B cell (primary cell): ENCODE data around the gene DCDC2C. TPM values are rescaled to one million over a fixed set of nuclear protein-coding genes. Genes with fewer than 3 reads are reported as not detected.

Experiments
- ATAC-seq: fragments of 200-7000 bp; cut with Tn5 transposase; one replicate; pipeline ENCODE4 v1.10.0; 2021; ENCODE audit warnings: low read depth, mild to moderate bottlenecking, moderate number of reproducible peaks, moderate library complexity
- CTCF ChIA-PET: fragments of 350-600 bp; sonication (Branson Sonifier 250); formaldehyde crosslinking; loops from one replicate; lab custom pipeline; 2021; ENCODE audit warnings: antibody characterized with exemption, inconsistent platforms; lab: Charles Lee
- POLR2A ChIA-PET: fragments of 350-600 bp; sonication (Branson Sonifier 250); formaldehyde crosslinking; loops from one replicate; lab custom pipeline; 2021; ENCODE audit warnings: antibody characterized with exemption; lab: Charles Lee
- DNase-seq: peaks from one replicate; pipeline ENCODE4 v3.0.0; 2013
- H2AFZ ChIP-seq: 2 replicates; pipeline ENCODE4 v1.6.1; 2012; ENCODE audit warnings: mild to moderate bottlenecking, low read depth, low read length; ENCODE audit not compliant: insufficient read depth, poor library complexity, severe bottlenecking
- H3K27ac ChIP-seq, 2 donors: 1 replicate in 1 of 2; 2 replicates in 1 of 2; pipeline ENCODE4 v1.5.1; 2012 to 2013; ENCODE audit warnings: low read length in 2 of 2, mild to moderate bottlenecking in 2 of 2, moderate library complexity in 1 of 2
- H3K27me3 ChIP-seq, 4 experiments: fragments of 200-600 bp in 1 of 4; sonication (generic) in 1 of 4; replicated peaks in 1 of 4; 1 replicate in 2 of 4; 2 replicates in 2 of 4; pipeline versions ENCODE4 v1.6.1 to v1.7.0; 2013 to 2016; ENCODE audit warnings: low read length in 3 of 4, mild to moderate bottlenecking in 2 of 4, mixed read lengths in 1 of 4, moderate library complexity in 1 of 4; ENCODE audit not compliant: insufficient read depth in 4 of 4, control insufficient read depth in 3 of 4; ENCODE audit errors: control extremely low read depth in 1 of 4
- H3K36me3 ChIP-seq, 2 experiments: replicated peaks in 1 of 2; 1 replicate in 1 of 2; 2 replicates in 1 of 2; pipeline versions ENCODE4 v1.6.1 to v1.7.1; 2013; ENCODE audit warnings: low read length in 1 of 2; ENCODE audit not compliant: insufficient read depth in 2 of 2, control insufficient read depth in 1 of 2; ENCODE audit errors: control extremely low read depth in 1 of 2, extremely low read depth in 1 of 2
- H3K4me1 ChIP-seq, 2 donors: fragments of 200-600 bp in 1 of 2; sonication (generic) in 1 of 2; 1 replicate in 1 of 2; 2 replicates in 1 of 2; pipeline versions ENCODE4 v1.5.1 to v1.6.1; 2013 to 2017; ENCODE audit warnings: low read length in 2 of 2; ENCODE audit not compliant: control insufficient read depth in 2 of 2, insufficient read depth in 2 of 2
- H3K4me2 ChIP-seq: replicated peaks from 2 replicates; pipeline ENCODE3; 2012; ENCODE audit warnings: mild to moderate bottlenecking, low read depth, low read length; ENCODE audit not compliant: poor library complexity, severe bottlenecking
- H3K4me3 ChIP-seq, 5 experiments: fragments of 200-600 bp in 1 of 5; sonication (generic) in 1 of 5; 1 replicate in 3 of 5; 2 replicates in 2 of 5; pipeline versions ENCODE4 v1.5.1 to v1.7.0; 2011 to 2016; ENCODE audit warnings: low read length in 4 of 5, mild to moderate bottlenecking in 4 of 5, low read depth in 2 of 5, control low read depth in 1 of 5, moderate library complexity in 1 of 5; ENCODE audit not compliant: insufficient read depth in 1 of 5; ENCODE audit errors: control extremely low read depth in 1 of 5, extremely low read depth in 1 of 5
- H3K79me2 ChIP-seq: fragments of 200-600 bp; sonication (generic); one replicate; pipeline ENCODE4 v1.6.0; 2016; ENCODE audit warnings: low read length; ENCODE audit not compliant: control insufficient read depth, insufficient read depth
- H3K9ac ChIP-seq: fragments of 200-600 bp; sonication (generic); 2 replicates; pipeline ENCODE4 v1.6.1; 2017; ENCODE audit warnings: mild to moderate bottlenecking, low read length, moderate library complexity
- H3K9me3 ChIP-seq, 3 donors: one replicate each; pipeline versions ENCODE4 v1.6.1 to v1.7.1; 2013; ENCODE audit warnings: low read length in 2 of 3; ENCODE audit not compliant: control insufficient read depth in 2 of 3, insufficient read depth in 1 of 3; ENCODE audit errors: control extremely low read depth in 1 of 3
- H4K20me1 ChIP-seq: 2 replicates; pipeline ENCODE4 v1.6.0; 2012; ENCODE audit warnings: mild to moderate bottlenecking, low read length; ENCODE audit not compliant: insufficient read depth, control insufficient read depth, poor library complexity, severe bottlenecking
- H3K27ac Mint-ChIP-seq: one replicate; pipeline ENCODE4 v1.8.0; 2021; ENCODE audit warnings: mixed read lengths
- H3K27me3 Mint-ChIP-seq: one replicate; pipeline ENCODE4 v1.8.0; 2021; ENCODE audit warnings: mixed read lengths
- H3K4me1 Mint-ChIP-seq: one replicate; pipeline ENCODE4 v1.8.0; 2021; ENCODE audit warnings: mixed read lengths
- H3K4me3 Mint-ChIP-seq: one replicate; pipeline ENCODE4 v1.8.0; 2021; ENCODE audit warnings: mixed read lengths
- H3K9me3 Mint-ChIP-seq: one replicate; pipeline ENCODE4 v1.8.0; 2022; ENCODE audit warnings: mixed read lengths; ENCODE audit not compliant: insufficient read depth
- CTCF ChIP-seq: fragments of 200-600 bp; IDR thresholded peaks from one replicate; pipeline ENCODE4 v1.8.0; 2022; ENCODE audit warnings: antibody characterized with exemption, mild to moderate bottlenecking
- EZH2 ChIP-seq: IDR thresholded peaks from 2 replicates; pipeline ENCODE4 v1.6.1; 2012; ENCODE audit warnings: borderline replicate concordance, low read depth, mild to moderate bottlenecking, moderate library complexity, low read length; ENCODE audit not compliant: insufficient read depth, poor library complexity, severe bottlenecking
- WGBS: methylation state at CpG from one replicate; pipeline ENCODE4 v1.1.5; 2013; ENCODE audit warnings: missing lambda C conversion rate; ENCODE audit not compliant: insufficient coverage; 5-methylcytosine and 5-hydroxymethylcytosine counted together
- intact Hi-C: fragments of 100-400 bp; cut with micrococcal nuclease; formaldehyde crosslinking; loops from one replicate; pipeline ENCODE4 v1.10.0; 2022
- polyA plus RNA-seq: library from polyadenylated mRNA; depleted of rRNA; stranded (reverse); fragments of >200 nt; gene quantifications from 2 replicates; pipeline ENCODE4 v1.2.3, GENCODE V29; 2012
- total RNA-seq, 2 donors: library from RNA; stranded (reverse); fragments of 120-200 nt in 1 of 2; gene quantifications; 1 replicate in 1 of 2; 2 replicates in 1 of 2; pipeline versions ENCODE4 v1.2.3 to v1.2.4, GENCODE V29; 2013 to 2022

Gene DCDC2C
- total and polyA plus RNA-seq, 2 donors (not counting 1 experiment from before 2014, with no cell fraction given), result not detected

DNA sequence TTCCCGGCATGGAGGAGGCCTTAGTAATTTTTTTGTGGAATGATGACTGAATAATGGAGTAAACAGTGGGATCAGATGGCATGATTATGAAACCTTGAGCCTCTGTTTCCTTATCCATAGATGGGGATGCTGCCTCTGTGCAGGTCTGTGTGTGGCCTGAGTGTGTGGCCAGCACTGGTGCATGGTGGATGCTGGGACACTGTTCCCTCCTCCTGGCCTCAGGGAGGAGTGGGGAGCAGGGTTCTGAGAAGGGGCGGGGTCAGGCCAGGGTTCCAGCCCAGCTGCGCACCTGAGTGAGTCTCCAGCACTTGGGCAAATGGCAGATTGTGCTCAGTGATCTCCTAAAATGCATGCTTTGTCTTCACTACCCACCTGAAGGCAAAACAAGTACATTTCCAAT, 66.4 kb downstream of the DCDC2C start:
- no peaks in the 10 kb centered on the region for H3K36me3 ChIP-seq
- H3K9ac ChIP-seq, result no peak overlapping the region
- ATAC-seq (no peak), DNase-seq (no peak)
- CTCF ChIA-PET, result no interaction called here
- 87% methylated on average over 3 of the region's 3 CpGs for WGBS
- H3K27me3 ChIP-seq, result no peaks in the 10 kb centered on the region
- POLR2A ChIA-PET, result no interaction called here
- H3K79me2 ChIP-seq, result no peaks in the 10 kb centered on the region
- H4K20me1 ChIP-seq, result no peaks in the 10 kb centered on the region
- no peaks in the 10 kb centered on the region for H3K4me1 ChIP-seq
- Mint-ChIP-seq H3K4me3 (no peak overlapping the region), H3K9me3 (peaks cover 2% of the 10 kb centered on the region), H3K4me1 (no peaks in the 10 kb centered on the region), H3K27ac (no peak overlapping the region), H3K27me3 (peaks cover 13% of the 10 kb centered on the region)
- no peak overlapping the region for H3K27ac ChIP-seq
- no peak overlapping the region for H2AFZ ChIP-seq
- intact Hi-C loops, result no loop called here
- H3K4me2 ChIP-seq, result no peak overlapping the region
- H3K9me3 ChIP-seq, result no peaks in the 10 kb centered on the region
- TF ChIP-seq EZH2, result no peak
- TF ChIP-seq CTCF, result no peak
- no peak overlapping the region for H3K4me3 ChIP-seq

DNA sequence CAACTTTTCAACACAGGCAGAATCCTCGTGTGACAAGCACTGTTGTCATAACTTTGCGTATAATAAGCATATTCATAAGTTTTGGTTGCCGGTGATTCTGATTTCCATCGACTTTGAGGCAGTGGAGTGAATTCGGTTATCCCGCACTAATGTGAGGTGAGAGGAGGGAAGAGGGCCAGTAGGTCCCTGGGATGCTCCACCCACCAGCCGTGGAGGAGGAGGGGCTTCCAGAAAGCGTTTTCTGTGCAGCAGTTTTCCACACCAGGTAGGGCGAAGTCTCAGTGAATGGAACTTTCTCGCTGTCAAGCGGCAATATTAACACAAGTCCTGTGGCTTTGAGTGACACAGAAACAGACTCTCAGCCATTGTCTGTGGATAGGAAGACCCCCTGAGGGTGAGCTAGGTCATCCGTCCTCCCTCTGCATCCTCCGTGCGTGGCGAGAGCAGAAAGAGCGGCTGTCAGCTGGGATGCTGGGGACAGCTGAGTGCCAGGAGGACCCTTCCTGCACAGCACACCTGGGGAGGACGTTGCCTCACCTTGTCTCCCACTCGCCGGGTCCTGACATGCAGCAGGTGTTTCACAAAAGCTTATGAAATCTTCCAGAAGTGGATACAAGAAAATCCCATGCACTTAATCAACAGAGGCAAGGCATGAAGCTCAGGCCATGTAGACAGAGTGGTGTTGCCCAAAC, 67.5 kb downstream of the DCDC2C start:
- no peak for DNase-seq
- Mint-ChIP-seq H3K4me3 (no peak overlapping the region), H3K4me1 (no peaks in the 10 kb centered on the region), H3K9me3 (no peaks in the 10 kb centered on the region), H3K27ac (no peak overlapping the region), H3K27me3 (peaks cover 8% of the 10 kb centered on the region)
- POLR2A ChIA-PET, result no interaction called here
- Histone ChIP-seq H3K9me3 (no peaks in the 10 kb centered on the region), H4K20me1 (no peaks in the 10 kb centered on the region), H3K79me2 (no peaks in the 10 kb centered on the region), H3K9ac (no peak overlapping the region), H2AFZ (no peak overlapping the region), H3K36me3 (no peaks in the 10 kb centered on the region), H3K4me1 (no peaks in the 10 kb centered on the region), H3K27ac (no peak overlapping the region), H3K4me3 (no peak overlapping the region), H3K27me3 (no peaks in the 10 kb centered on the region), H3K4me2 (no peak overlapping the region)
- TF ChIP-seq CTCF, result no peak
- no peak for TF ChIP-seq EZH2
- 88% methylated on average over 17 of the region's 19 CpGs for WGBS
- intact Hi-C loops, result no loop called here
- no peak for ATAC-seq
- CTCF ChIA-PET, result no interaction called here
